Measurements from ENCODE around the gene CIP2A. TPM values are rescaled to one million over a fixed set of nuclear protein-coding genes. Genes with fewer than 3 reads are reported as not detected.

The CIP2A gene
- polyA plus RNA-seq, 2 of the 4 experiments (the other 2 are of a cell fraction), result 30.7 to 31.8 TPM

DNA sequence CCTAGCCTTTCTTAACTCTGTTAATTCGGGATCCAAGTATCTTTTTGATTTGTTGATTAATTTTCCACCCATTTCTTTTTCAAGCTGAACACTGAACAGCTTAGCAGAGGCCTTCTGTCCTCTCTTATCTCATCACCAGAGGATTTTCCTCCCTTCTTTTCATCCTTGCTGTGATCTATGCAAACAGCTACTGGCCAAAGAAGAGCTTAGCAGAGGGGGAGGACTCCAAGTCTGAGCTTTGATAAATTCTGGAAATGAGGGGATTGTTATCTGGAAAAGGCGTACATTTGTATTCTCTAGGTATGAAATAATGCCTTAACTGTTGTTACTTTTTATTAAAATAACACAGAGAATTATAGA lies 13.7 kb upstream of the CIP2A start:
- H3K27ac ChIP-seq, result no peak overlapping the region
- ATAC-seq, result no peak
- DNase-seq (ENCODE audit: low read depth in 1 of 2, low spot score in 1 of 2), result no peak
- ChIA-PET CTCF (interaction anchor here (2.6 kb wide), 1 partner anchor 312 kb away, joined by 7 read pairs; no protein-coding TSS in a partner anchor), POLR2A (interaction anchor here (1.1 kb wide), 1 partner anchor 14 kb away, joined by 4 read pairs; the partner anchor contains the start of gene CIP2A)
- no peaks in the 10 kb centered on the region for H3K9me3 ChIP-seq
- 82% methylated on average over 2 of the region's 2 CpGs for WGBS (ENCODE audit: missing lambda C conversion rate)
- no peak for FAIRE-seq
- H3K4me1 ChIP-seq, result no peaks in the 10 kb centered on the region
- no peak overlapping the region for H3K4me2 ChIP-seq
- TF ChIP-seq, protein P1, sequence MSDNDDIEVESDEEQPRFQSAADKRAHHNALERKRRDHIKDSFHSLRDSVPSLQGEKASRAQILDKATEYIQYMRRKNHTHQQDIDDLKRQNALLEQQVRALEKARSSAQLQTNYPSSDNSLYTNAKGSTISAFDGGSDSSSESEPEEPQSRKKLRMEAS (IDR thresholded peaks at IDR 0.05), result no peak
- TF ChIP-seq CHD2 (IDR thresholded peaks at IDR 0.05; ENCODE audit: low read length, partially characterized antibody), result no peak
- TF ChIP-seq FOXS1 (CRISPR knock-in tag; IDR thresholded peaks at IDR 0.05), result no peak
- TF ChIP-seq NR3C1 (IDR thresholded peaks at IDR 0.05), result no peak
- TF ChIP-seq ESRRA (IDR thresholded peaks at IDR 0.05; ENCODE audit: borderline replicate concordance, low read length), result no peak
- TF ChIP-seq CHD4 (IDR thresholded peaks at IDR 0.05; ENCODE audit: borderline replicate concordance), result no peak
- no peak for TF ChIP-seq EHMT2 (IDR thresholded peaks at IDR 0.05; ENCODE audit: low read depth)
- TF ChIP-seq RAD21 (conservative IDR thresholded peaks at IDR 0.05 in 1 of 2, IDR thresholded peaks at IDR 0.05 in 1 of 2), result no peak
- no peak for TF ChIP-seq GATA3 (IDR thresholded peaks at IDR 0.05; ENCODE audit: borderline replicate concordance)
- no peak for TF ChIP-seq HEYL (CRISPR knock-in tag; IDR thresholded peaks at IDR 0.05)
- no peak for TF ChIP-seq ZC3H11A (IDR thresholded peaks at IDR 0.05)
- no peak overlapping the region for H3K4me3 ChIP-seq

DNA sequence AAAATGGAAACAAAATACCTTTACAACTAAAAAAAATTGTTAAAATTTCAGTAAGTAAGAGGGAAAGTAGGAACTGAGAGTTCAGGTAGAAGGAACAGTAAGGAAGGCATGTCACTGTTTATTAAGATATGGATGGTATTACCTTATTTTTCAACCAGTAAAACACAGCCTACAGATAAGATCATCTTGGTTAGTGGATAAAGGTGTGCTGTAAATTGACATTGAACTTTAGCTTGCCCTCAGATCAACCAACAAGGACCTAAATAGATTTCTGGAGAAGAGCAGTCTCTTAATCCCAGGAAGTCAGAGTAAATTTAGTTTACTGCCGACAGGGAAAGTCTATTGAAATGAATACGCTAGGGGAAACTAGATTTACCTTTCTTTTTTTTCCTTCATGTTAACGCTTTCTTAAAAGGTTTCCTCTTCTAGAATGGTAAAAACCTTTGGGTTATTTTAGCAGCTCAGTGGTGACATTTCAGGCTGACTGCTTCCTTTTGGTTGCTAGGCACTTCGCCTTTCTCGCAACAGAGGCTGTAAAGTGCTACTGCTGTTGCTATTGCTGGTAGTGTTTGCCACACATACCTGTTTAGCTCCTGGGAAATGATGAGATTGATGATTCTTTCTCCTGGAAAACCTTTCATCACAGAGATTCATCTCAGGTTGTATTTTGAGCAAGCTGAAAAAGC lies 13.2 kb upstream of the CIP2A start:
- POLR2A ChIA-PET, result interaction anchor here (1.1 kb wide), 1 partner anchor 13 kb away, joined by 4 read pairs; the partner anchor contains the start of gene CIP2A
- TF ChIP-seq, protein P2, sequence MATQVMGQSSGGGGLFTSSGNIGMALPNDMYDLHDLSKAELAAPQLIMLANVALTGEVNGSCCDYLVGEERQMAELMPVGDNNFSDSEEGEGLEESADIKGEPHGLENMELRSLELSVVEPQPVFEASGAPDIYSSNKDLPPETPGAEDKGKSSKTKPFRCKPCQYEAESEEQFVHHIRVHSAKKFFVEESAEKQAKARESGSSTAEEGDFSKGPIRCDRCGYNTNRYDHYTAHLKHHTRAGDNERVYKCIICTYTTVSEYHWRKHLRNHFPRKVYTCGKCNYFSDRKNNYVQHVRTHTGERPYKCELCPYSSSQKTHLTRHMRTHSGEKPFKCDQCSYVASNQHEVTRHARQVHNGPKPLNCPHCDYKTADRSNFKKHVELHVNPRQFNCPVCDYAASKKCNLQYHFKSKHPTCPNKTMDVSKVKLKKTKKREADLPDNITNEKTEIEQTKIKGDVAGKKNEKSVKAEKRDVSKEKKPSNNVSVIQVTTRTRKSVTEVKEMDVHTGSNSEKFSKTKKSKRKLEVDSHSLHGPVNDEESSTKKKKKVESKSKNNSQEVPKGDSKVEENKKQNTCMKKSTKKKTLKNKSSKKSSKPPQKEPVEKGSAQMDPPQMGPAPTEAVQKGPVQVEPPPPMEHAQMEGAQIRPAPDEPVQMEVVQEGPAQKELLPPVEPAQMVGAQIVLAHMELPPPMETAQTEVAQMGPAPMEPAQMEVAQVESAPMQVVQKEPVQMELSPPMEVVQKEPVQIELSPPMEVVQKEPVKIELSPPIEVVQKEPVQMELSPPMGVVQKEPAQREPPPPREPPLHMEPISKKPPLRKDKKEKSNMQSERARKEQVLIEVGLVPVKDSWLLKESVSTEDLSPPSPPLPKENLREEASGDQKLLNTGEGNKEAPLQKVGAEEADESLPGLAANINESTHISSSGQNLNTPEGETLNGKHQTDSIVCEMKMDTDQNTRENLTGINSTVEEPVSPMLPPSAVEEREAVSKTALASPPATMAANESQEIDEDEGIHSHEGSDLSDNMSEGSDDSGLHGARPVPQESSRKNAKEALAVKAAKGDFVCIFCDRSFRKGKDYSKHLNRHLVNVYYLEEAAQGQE (IDR thresholded peaks at IDR 0.05), result no peak
- TF ChIP-seq NR3C1 (IDR thresholded peaks at IDR 0.05) (no peak), SMC3 (IDR thresholded peaks at IDR 0.05) (no peak), RFX5 (IDR thresholded peaks at IDR 0.05) (no peak), FOXS1 (CRISPR knock-in tag; IDR thresholded peaks at IDR 0.05) (no peak), PHF8 (IDR thresholded peaks at IDR 0.05; ENCODE audit: borderline replicate concordance, low read depth) (no peak), TP53 (CRISPR knock-in tag; IDR thresholded peaks at IDR 0.05) (no peak), MAFK (IDR thresholded peaks at IDR 0.05; ENCODE audit: partially characterized antibody) (no peak), EHF (CRISPR knock-in tag; IDR thresholded peaks at IDR 0.05) (no peak)
- TF ChIP-seq, protein P3, sequence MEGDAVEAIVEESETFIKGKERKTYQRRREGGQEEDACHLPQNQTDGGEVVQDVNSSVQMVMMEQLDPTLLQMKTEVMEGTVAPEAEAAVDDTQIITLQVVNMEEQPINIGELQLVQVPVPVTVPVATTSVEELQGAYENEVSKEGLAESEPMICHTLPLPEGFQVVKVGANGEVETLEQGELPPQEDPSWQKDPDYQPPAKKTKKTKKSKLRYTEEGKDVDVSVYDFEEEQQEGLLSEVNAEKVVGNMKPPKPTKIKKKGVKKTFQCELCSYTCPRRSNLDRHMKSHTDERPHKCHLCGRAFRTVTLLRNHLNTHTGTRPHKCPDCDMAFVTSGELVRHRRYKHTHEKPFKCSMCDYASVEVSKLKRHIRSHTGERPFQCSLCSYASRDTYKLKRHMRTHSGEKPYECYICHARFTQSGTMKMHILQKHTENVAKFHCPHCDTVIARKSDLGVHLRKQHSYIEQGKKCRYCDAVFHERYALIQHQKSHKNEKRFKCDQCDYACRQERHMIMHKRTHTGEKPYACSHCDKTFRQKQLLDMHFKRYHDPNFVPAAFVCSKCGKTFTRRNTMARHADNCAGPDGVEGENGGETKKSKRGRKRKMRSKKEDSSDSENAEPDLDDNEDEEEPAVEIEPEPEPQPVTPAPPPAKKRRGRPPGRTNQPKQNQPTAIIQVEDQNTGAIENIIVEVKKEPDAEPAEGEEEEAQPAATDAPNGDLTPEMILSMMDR (IDR thresholded peaks at IDR 0.05), result no peak
- TF ChIP-seq, protein P4, sequence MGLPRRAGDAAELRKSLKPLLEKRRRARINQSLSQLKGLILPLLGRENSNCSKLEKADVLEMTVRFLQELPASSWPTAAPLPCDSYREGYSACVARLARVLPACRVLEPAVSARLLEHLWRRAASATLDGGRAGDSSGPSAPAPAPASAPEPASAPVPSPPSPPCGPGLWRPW (IDR thresholded peaks at IDR 0.05), result no peak
- ATAC-seq (no peak), FAIRE-seq (no peak), DNase-seq (ENCODE audit: low read depth in 1 of 2, low spot score in 1 of 2) (no peak)
- CTCF ChIA-PET, result interaction anchor here (2.6 kb wide), 1 partner anchor 313 kb away, joined by 7 read pairs; no protein-coding TSS in a partner anchor
- Histone ChIP-seq H3K4me2 (no peak overlapping the region), H3K4me3 (no peak overlapping the region), H3K4me1 (no peaks in the 10 kb centered on the region), H3K9me3 (no peaks in the 10 kb centered on the region), H3K27ac (no peak overlapping the region)
- 96% methylated on average over 5 of the region's 5 CpGs for WGBS (ENCODE audit: missing lambda C conversion rate)

Data from A549 (cell line).